Heart right ventricle (tissue), 16 donors: ENCODE data around the gene CAPN5. TPM values are rescaled to one million over a fixed set of nuclear protein-coding genes. Genes with fewer than 3 reads are reported as not detected.

Experiments
- ATAC-seq, 8 donors: fragments of 200-7000 bp; cut with Tn5 transposase; one replicate each; pipeline ENCODE4 v1.9.1; 2020; ENCODE audit warnings: mild to moderate bottlenecking in 8 of 8, moderate library complexity in 8 of 8, moderate number of reproducible peaks in 1 of 8
- DNase-seq, 2 donors: peaks; one replicate each; pipeline ENCODE4 v3.0.0-alpha.2; 2020
- H3K27ac ChIP-seq, 10 donors: fragments of 200-600 bp; sonication (generic) in 2 of 10; one replicate each; pipeline versions ENCODE4 v1.5.0 to v1.8.0; 2020 to 2022; ENCODE audit warnings: mild to moderate bottlenecking in 3 of 10
- H3K27me3 ChIP-seq, 7 donors: fragments of 200-600 bp; one replicate each; pipeline ENCODE4 v1.8.0; 2021 to 2022; ENCODE audit warnings: mild to moderate bottlenecking in 2 of 7
- H3K36me3 ChIP-seq, 9 donors: fragments of 200-600 bp; sonication (generic) in 1 of 9; one replicate each; pipeline versions ENCODE4 v1.5.0 to v1.8.0; 2020 to 2022; ENCODE audit warnings: mild to moderate bottlenecking in 2 of 9
- H3K4me1 ChIP-seq, 9 donors: fragments of 200-600 bp; sonication (generic) in 1 of 9; one replicate each; pipeline versions ENCODE4 v1.5.0 to v1.8.0; 2020 to 2022; ENCODE audit warnings: mild to moderate bottlenecking in 4 of 9
- H3K4me3 ChIP-seq, 10 donors: fragments of 200-600 bp; sonication (generic) in 2 of 10; one replicate each; pipeline versions ENCODE4 v1.5.0 to v1.8.0; 2020 to 2022; ENCODE audit warnings: mild to moderate bottlenecking in 7 of 10, moderate library complexity in 2 of 10
- H3K9me3 ChIP-seq, 11 donors: fragments of 200-600 bp in 10 of 11; sonication (generic) in 2 of 11; one replicate each; pipeline versions ENCODE4 v1.5.0 to v1.8.0; 2013 to 2022; ENCODE audit warnings: mild to moderate bottlenecking in 2 of 11, control low read depth in 1 of 11, moderate library complexity in 1 of 11
- WGBS, 2 donors: extraction: QIAGEN DNeasy Blood & Tissue Kit; methylation state at CpG; one replicate each; pipeline ENCODE4 v1.1.7; 2013; ENCODE audit warnings: inconsistent platforms in 1 of 2; 5-methylcytosine and 5-hydroxymethylcytosine counted together
- intact Hi-C, 10 donors: fragments of 100-400 bp; cut with DNase I; formaldehyde crosslinking; loops; one replicate each; pipeline versions ENCODE4 v1.11.1 to v1.14.2; 2022
- polyA plus RNA-seq, 2 donors: library from polyadenylated mRNA; stranded (reverse); fragments of 200-250 nt; gene quantifications; one replicate each; pipeline ENCODE4 v1.2.3, GENCODE V29; 2013
- total RNA-seq, 10 donors: library from RNA; stranded (reverse); fragmentation: NEBNext Ultra II Directional in 3 of 10; extraction: Animal tissue kit (Norgen Biotek cat#: 25700) in 3 of 10; gene quantifications; one replicate each; pipeline versions ENCODE4 v1.2.1 to v1.2.4, GENCODE V29; 2021 to 2023
- TF ChIP-seq, protein P1 (sequence below), 9 donors: fragments of 200-600 bp; sonication (generic) in 2 of 9; IDR thresholded peaks; one replicate each; pipeline versions ENCODE4 v1.5.0 to v1.8.0; 2021 to 2022; ENCODE audit warnings: antibody characterized with exemption in 9 of 9, mild to moderate bottlenecking in 5 of 9, moderate library complexity in 1 of 9
- donor health status: Arrhythmogenic right ventricular cardiomyopathy.
- donor health status: ischemic (EF 13 %, LVEDD 7.1; RV severe dilation, severe dysfunction).
- donor health status: healthy with polysubstance abuse.
- donor health status: DM: no; HTN: yes; CAD: no.
- donor health status: DM: no; HTN: no; CAD: no.
- donor health status: ischemic (EF 25% LVEDD 6.9; RV normal size, moderate dysfunction).
- donor health status: ischemic (EF 25% LVEDD 5.7; RV mildly dilated, moderate dysfunction).
- donor health status: healthy.
- donor health status: DM: yes; HTN: yes; CAD: no.
- donor health status: Ischemic cardiomyopathy.
- donor health status: ischemic (EF 35%, LVEDD 5.7; RV mildly dilated, moderate dysfunction).
- donor health status: nonischemic (EF 11% LVEDD 7.7; RV severe dilation, severe dysfunction).
- donor health status: DM: yes; HTN: yes; CAD: no.
- donor health status: PGD.
- donor health status: ischemic (EF 29% LVEDD 5.4; RV normal size, mild dysfunction).
- donor health status: nonischemic (EF 23%, LVEDD 6.1; RV moderate dilation, normal function).

CAPN5 gene
- total and polyA plus RNA-seq, 12 donors = 1.8 to 3.6 (median 2.6) TPM

- intact Hi-C loops = loop anchor here in 4 of 10 donors (10.0 kb wide), 3 partner anchors 78 to 432 kb away; no protein-coding TSS in a partner anchor
- no peaks in the 10 kb centered on the region for H3K9me3 ChIP-seq
- no peak overlapping the region for H3K27ac ChIP-seq
- H3K4me1 ChIP-seq = peaks cover 0 to 11% (median 9%) of the 10 kb centered on the region in 9 donors
- H3K36me3 ChIP-seq = peaks cover 0 to 51% (median 0%) of the 10 kb centered on the region in 9 donors
- 90 to 93% methylated on average over 7 of the region's 7 CpGs for WGBS, 2 donors
- TF ChIP-seq, protein P1, sequence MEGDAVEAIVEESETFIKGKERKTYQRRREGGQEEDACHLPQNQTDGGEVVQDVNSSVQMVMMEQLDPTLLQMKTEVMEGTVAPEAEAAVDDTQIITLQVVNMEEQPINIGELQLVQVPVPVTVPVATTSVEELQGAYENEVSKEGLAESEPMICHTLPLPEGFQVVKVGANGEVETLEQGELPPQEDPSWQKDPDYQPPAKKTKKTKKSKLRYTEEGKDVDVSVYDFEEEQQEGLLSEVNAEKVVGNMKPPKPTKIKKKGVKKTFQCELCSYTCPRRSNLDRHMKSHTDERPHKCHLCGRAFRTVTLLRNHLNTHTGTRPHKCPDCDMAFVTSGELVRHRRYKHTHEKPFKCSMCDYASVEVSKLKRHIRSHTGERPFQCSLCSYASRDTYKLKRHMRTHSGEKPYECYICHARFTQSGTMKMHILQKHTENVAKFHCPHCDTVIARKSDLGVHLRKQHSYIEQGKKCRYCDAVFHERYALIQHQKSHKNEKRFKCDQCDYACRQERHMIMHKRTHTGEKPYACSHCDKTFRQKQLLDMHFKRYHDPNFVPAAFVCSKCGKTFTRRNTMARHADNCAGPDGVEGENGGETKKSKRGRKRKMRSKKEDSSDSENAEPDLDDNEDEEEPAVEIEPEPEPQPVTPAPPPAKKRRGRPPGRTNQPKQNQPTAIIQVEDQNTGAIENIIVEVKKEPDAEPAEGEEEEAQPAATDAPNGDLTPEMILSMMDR (IDR thresholded peaks at IDR 0.05) = no peak
- H3K27me3 ChIP-seq = peaks cover 0 to 4% (median 0%) of the 10 kb centered on the region in 7 donors
- no peak overlapping the region for H3K4me3 ChIP-seq
- DNase-seq (no peak), ATAC-seq (no peak)
Observed at GRCh38 chr11:77122576-77123212, 55.9 kb downstream of the CAPN5 start.

GRCh38 chr11:77123591-77123990 lies 56.8 kb downstream of the CAPN5 start:
- Histone ChIP-seq H3K4me1 (peaks cover 0 to 20% (median 16%) of the 10 kb centered on the region in 9 donors), H3K27ac (no peak overlapping the region), H3K4me3 (no peak overlapping the region), H3K9me3 (no peaks in the 10 kb centered on the region), H3K27me3 (peaks cover 0 to 9% (median 0%) of the 10 kb centered on the region in 7 donors), H3K36me3 (peaks cover 0 to 43% (median 0%) of the 10 kb centered on the region in 9 donors)
- DNase-seq (no peak), ATAC-seq (no peak)
- WGBS, 2 donors = 93 to 94% methylated on average over 8 of the region's 8 CpGs
- TF ChIP-seq, protein P1 (IDR thresholded peaks at IDR 0.05) = no peak
- intact Hi-C loops = loop anchor here in 4 of 10 donors (10.0 kb wide), 3 partner anchors 79 to 431 kb away; no protein-coding TSS in a partner anchor

- intact Hi-C loops = loop anchor here in 4 of 10 donors (10.0 kb wide), 3 partner anchors 79 to 431 kb away; no protein-coding TSS in a partner anchor
- ATAC-seq = no peak
Observed at GRCh38 chr11:77124041-77124440, 57.3 kb downstream of the CAPN5 start.

DNA sequence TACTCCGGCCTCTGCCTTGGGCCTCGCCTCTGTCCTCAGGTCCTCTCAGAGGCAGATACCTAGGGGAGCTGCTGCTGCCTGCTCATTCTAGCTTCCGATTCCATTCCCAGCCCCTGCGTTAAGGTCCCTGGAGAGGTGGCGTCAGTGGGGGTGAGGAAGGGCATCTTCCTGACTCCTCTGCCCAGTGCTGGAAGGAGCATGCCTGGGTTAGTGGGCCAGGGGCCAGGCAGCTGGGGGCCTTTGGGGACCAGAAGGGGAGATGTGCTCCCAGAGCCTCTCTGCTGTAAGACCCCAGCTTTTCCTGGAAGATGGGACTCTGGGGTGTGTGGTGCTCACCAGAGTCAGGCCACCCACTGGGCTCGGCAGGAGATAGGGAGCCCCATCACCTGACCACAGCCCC lies 57.7 kb downstream of the CAPN5 start:
- intact Hi-C loops = loop anchor here in 4 of 10 donors (10.0 kb wide), 3 partner anchors 80 to 430 kb away; no protein-coding TSS in a partner anchor
- DNase-seq = no peak
- Histone ChIP-seq H3K27ac (no peak overlapping the region), H3K4me1 (peaks cover 0 to 21% (median 16%) of the 10 kb centered on the region in 9 donors), H3K4me3 (no peak overlapping the region), H3K36me3 (peaks cover 0 to 35% (median 0%) of the 10 kb centered on the region in 9 donors), H3K9me3 (no peaks in the 10 kb centered on the region), H3K27me3 (peaks cover 0 to 9% (median 0%) of the 10 kb centered on the region in 7 donors)
- 83 to 85% methylated on average over 6 of the region's 6 CpGs for WGBS, 2 donors
- TF ChIP-seq, protein P1 (IDR thresholded peaks at IDR 0.05) = no peak
- ATAC-seq = no peak

More at GRCh38 chr11:77124041-77124440, 57.3 kb downstream of the CAPN5 start:
- Histone ChIP-seq H3K27me3 (peaks cover 0 to 9% (median 0%) of the 10 kb centered on the region in 7 donors), H3K36me3 (peaks cover 0 to 39% (median 0%) of the 10 kb centered on the region in 9 donors), H3K27ac (no peak overlapping the region), H3K4me1 (peaks cover 0 to 21% (median 16%) of the 10 kb centered on the region in 9 donors), H3K4me3 (no peak overlapping the region), H3K9me3 (no peaks in the 10 kb centered on the region)
- 84 to 87% methylated on average over 8 of the region's 8 CpGs for WGBS, 2 donors
- TF ChIP-seq, protein P1 (IDR thresholded peaks at IDR 0.05) = no peak
- DNase-seq = no peak
